Heart right ventricle (tissue), 16 donors: Measurements from ENCODE around the gene KCNJ4. TPM values are rescaled to one million over a fixed set of nuclear protein-coding genes. Genes with fewer than 3 reads are reported as not detected.

Experiments used
- ATAC-seq, 8 donors: fragments of 200-7000 bp; cut with Tn5 transposase; one replicate each; pipeline ENCODE4 v1.9.1; 2020; ENCODE audit warnings: mild to moderate bottlenecking in 8 of 8, moderate library complexity in 8 of 8, moderate number of reproducible peaks in 1 of 8
- DNase-seq, 2 donors: peaks; one replicate each; pipeline ENCODE4 v3.0.0-alpha.2; 2020
- H3K27ac ChIP-seq, 10 donors: fragments of 200-600 bp; sonication (generic) in 2 of 10; one replicate each; pipeline versions ENCODE4 v1.5.0 to v1.8.0; 2020 to 2022; ENCODE audit warnings: mild to moderate bottlenecking in 3 of 10
- H3K27me3 ChIP-seq, 7 donors: fragments of 200-600 bp; one replicate each; pipeline ENCODE4 v1.8.0; 2021 to 2022; ENCODE audit warnings: mild to moderate bottlenecking in 2 of 7
- H3K36me3 ChIP-seq, 9 donors: fragments of 200-600 bp; sonication (generic) in 1 of 9; one replicate each; pipeline versions ENCODE4 v1.5.0 to v1.8.0; 2020 to 2022; ENCODE audit warnings: mild to moderate bottlenecking in 2 of 9
- H3K4me1 ChIP-seq, 9 donors: fragments of 200-600 bp; sonication (generic) in 1 of 9; one replicate each; pipeline versions ENCODE4 v1.5.0 to v1.8.0; 2020 to 2022; ENCODE audit warnings: mild to moderate bottlenecking in 4 of 9
- H3K4me3 ChIP-seq, 10 donors: fragments of 200-600 bp; sonication (generic) in 2 of 10; one replicate each; pipeline versions ENCODE4 v1.5.0 to v1.8.0; 2020 to 2022; ENCODE audit warnings: mild to moderate bottlenecking in 7 of 10, moderate library complexity in 2 of 10
- H3K9me3 ChIP-seq, 11 donors: fragments of 200-600 bp in 10 of 11; sonication (generic) in 2 of 11; one replicate each; pipeline versions ENCODE4 v1.5.0 to v1.8.0; 2013 to 2022; ENCODE audit warnings: mild to moderate bottlenecking in 2 of 11, control low read depth in 1 of 11, moderate library complexity in 1 of 11
- CTCF ChIP-seq, 9 donors: fragments of 200-600 bp; sonication (generic) in 2 of 9; IDR thresholded peaks; one replicate each; pipeline versions ENCODE4 v1.5.0 to v1.8.0; 2021 to 2022; ENCODE audit warnings: antibody characterized with exemption in 9 of 9, mild to moderate bottlenecking in 5 of 9, moderate library complexity in 1 of 9
- WGBS, 2 donors: extraction: QIAGEN DNeasy Blood & Tissue Kit; methylation state at CpG; one replicate each; pipeline ENCODE4 v1.1.7; 2013; ENCODE audit warnings: inconsistent platforms in 1 of 2; 5-methylcytosine and 5-hydroxymethylcytosine counted together
- intact Hi-C, 10 donors: fragments of 100-400 bp; cut with DNase I; formaldehyde crosslinking; loops; one replicate each; pipeline versions ENCODE4 v1.11.1 to v1.14.2; 2022
- polyA plus RNA-seq, 2 donors: library from polyadenylated mRNA; stranded (reverse); fragments of 200-250 nt; gene quantifications; one replicate each; pipeline ENCODE4 v1.2.3, GENCODE V29; 2013
- total RNA-seq, 10 donors: library from RNA; stranded (reverse); fragmentation: NEBNext Ultra II Directional in 3 of 10; extraction: Animal tissue kit (Norgen Biotek cat#: 25700) in 3 of 10; gene quantifications; one replicate each; pipeline versions ENCODE4 v1.2.1 to v1.2.4, GENCODE V29; 2021 to 2023
- donor health status: Arrhythmogenic right ventricular cardiomyopathy.
- donor health status: ischemic (EF 13 %, LVEDD 7.1; RV severe dilation, severe dysfunction).
- donor health status: healthy with polysubstance abuse.
- donor health status: DM: no; HTN: yes; CAD: no.
- donor health status: DM: no; HTN: no; CAD: no.
- donor health status: ischemic (EF 25% LVEDD 6.9; RV normal size, moderate dysfunction).
- donor health status: ischemic (EF 25% LVEDD 5.7; RV mildly dilated, moderate dysfunction).
- donor health status: healthy.
- donor health status: DM: yes; HTN: yes; CAD: no.
- donor health status: Ischemic cardiomyopathy.
- donor health status: ischemic (EF 35%, LVEDD 5.7; RV mildly dilated, moderate dysfunction).
- donor health status: nonischemic (EF 11% LVEDD 7.7; RV severe dilation, severe dysfunction).
- donor health status: DM: yes; HTN: yes; CAD: no.
- donor health status: PGD.
- donor health status: ischemic (EF 29% LVEDD 5.4; RV normal size, mild dysfunction).
- donor health status: nonischemic (EF 23%, LVEDD 6.1; RV moderate dilation, normal function).

Gene KCNJ4
- total and polyA plus RNA-seq, 12 donors: 4.9 to 93.3 (median 33.9) TPM

GRCh38 chr22:38481871-38482332 lies 26.9 kb upstream of the KCNJ4 start:
- no peak overlapping the region for H3K4me3 ChIP-seq
- no peak overlapping the region for H3K27ac ChIP-seq
- peaks cover 6 to 93% (median 67%) of the 10 kb centered on the region in 9 donors for H3K36me3 ChIP-seq
- no peaks in the 10 kb centered on the region for H3K9me3 ChIP-seq
- ATAC-seq (peak in 2 of 8 donors; percentile 9 to 11), DNase-seq (no peak)
- WGBS, 2 donors: 93 to 94% methylated on average over 8 of the region's 8 CpGs
- intact Hi-C loops: no loop called here
- H3K27me3 ChIP-seq: no peaks in the 10 kb centered on the region
- TF ChIP-seq CTCF (IDR thresholded peaks at IDR 0.05): no peak
- peaks cover 0 to 20% (median 0%) of the 10 kb centered on the region in 9 donors for H3K4me1 ChIP-seq

GRCh38 chr22:38481162-38481870 lies 26.3 kb upstream of the KCNJ4 start:
- no peak for TF ChIP-seq CTCF (IDR thresholded peaks at IDR 0.05)
- no peaks in the 10 kb centered on the region for H3K9me3 ChIP-seq
- 90 to 91% methylated on average over 3 of the region's 3 CpGs for WGBS, 2 donors
- peaks cover 0 to 14% (median 0%) of the 10 kb centered on the region in 9 donors for H3K4me1 ChIP-seq
- peak overlapping the region in 1 of 10 donors; percentile 9 for H3K27ac ChIP-seq
- H3K4me3 ChIP-seq: no peak overlapping the region
- peak in 2 of 8 donors; percentile 11 to 14 for ATAC-seq
- intact Hi-C loops: no loop called here
- H3K36me3 ChIP-seq: peaks cover 5 to 91% (median 62%) of the 10 kb centered on the region in 9 donors
- H3K27me3 ChIP-seq: no peaks in the 10 kb centered on the region
- DNase-seq: no peak

GRCh38 chr22:38479096-38479837 lies 24.3 kb upstream of the KCNJ4 start:
- ATAC-seq (no peak), DNase-seq (no peak)
- peak overlapping the region in 4 of 10 donors; percentile 5 to 49 (median 12) for H3K27ac ChIP-seq
- no peak overlapping the region for H3K4me3 ChIP-seq
- no peak for TF ChIP-seq CTCF (IDR thresholded peaks at IDR 0.05)
- H3K9me3 ChIP-seq: no peaks in the 10 kb centered on the region
- H3K4me1 ChIP-seq: peaks cover 0 to 13% (median 0%) of the 10 kb centered on the region in 9 donors
- peaks cover 0 to 77% (median 43%) of the 10 kb centered on the region in 9 donors for H3K36me3 ChIP-seq
- H3K27me3 ChIP-seq: no peaks in the 10 kb centered on the region
- intact Hi-C loops: no loop called here
- WGBS, 2 donors: 75 to 76% methylated on average over 7 of the region's 7 CpGs

- no peak for DNase-seq
These were observed 22.6 kb upstream of the KCNJ4 start for GRCh38 chr22:38477585-38477984.

More at GRCh38 chr22:38477585-38477984, 22.6 kb upstream of the KCNJ4 start:
- TF ChIP-seq CTCF (IDR thresholded peaks at IDR 0.05): no peak
- Histone ChIP-seq H3K4me1 (peaks cover 0 to 13% (median 0%) of the 10 kb centered on the region in 9 donors), H3K27me3 (no peaks in the 10 kb centered on the region), H3K4me3 (no peak overlapping the region), H3K27ac (no peak overlapping the region), H3K36me3 (peaks cover 0 to 63% (median 27%) of the 10 kb centered on the region in 9 donors), H3K9me3 (no peaks in the 10 kb centered on the region)
- no peak for ATAC-seq
- intact Hi-C loops: no loop called here
- WGBS, 2 donors: 87 to 88% methylated on average over 1 of the region's 1 CpG
